ENCODE measurements around the gene ELK3.
A peak's percentile ranks its signal among the peaks of the same experiment; 100 is the strongest.

ELK3 gene

GRCh38 chr12:96218989-96219678 lies 25.0 kb downstream of the ELK3 start:
- Histone ChIP-seq H3K9ac (ENCODE audit: low read length) (no peak overlapping the region), H4K8ac (ENCODE audit: low read depth, low read length) (no peak overlapping the region), H3K4ac (ENCODE audit: low read depth, low read length) (no peak overlapping the region), H3K79me2 (ENCODE audit: control insufficient read depth, insufficient read depth, low read length) (no peaks in the 10 kb centered on the region), H3K56ac (ENCODE audit: low read length) (peak overlapping the region; percentile 17), H4K5ac (ENCODE audit: low read length) (no peak overlapping the region), H2AK5ac (ENCODE audit: low read length) (no peak overlapping the region), H3K79me1 (ENCODE audit: low read length) (peaks cover 8% of the 10 kb centered on the region), H3K18ac (ENCODE audit: low read length) (no peak overlapping the region), H3K4me3 (ENCODE audit: low read length) (no peak overlapping the region), H3K36me3 (ENCODE audit: control insufficient read depth, insufficient read depth, low read length) (no peaks in the 10 kb centered on the region), H2BK5ac (ENCODE audit: low read length) (no peak overlapping the region), H3K27ac (ENCODE audit: low read depth, low read length) (no peak overlapping the region), H2BK120ac (ENCODE audit: low read depth, low read length) (no peak overlapping the region), H3K4me2 (ENCODE audit: low read length) (no peak overlapping the region), H2BK15ac (replicated peaks; ENCODE audit: low read depth) (no peak overlapping the region), H3K27me3 (ENCODE audit: insufficient read depth, low read length, poor library complexity) (no peaks in the 10 kb centered on the region), H3K23ac (ENCODE audit: low read length) (no peak overlapping the region), H3K4me1 (ENCODE audit: control insufficient read depth, low read depth, low read length) (no peaks in the 10 kb centered on the region)
- no peak for DNase-seq
- WGBS (ENCODE audit: extremely low coverage, insufficient coverage, low lambda C conversion rate) = 100% methylated on average over 4 of the region's 11 CpGs

GRCh38 chr12:96219700-96220206 lies 25.6 kb downstream of the ELK3 start:
- Histone ChIP-seq H2BK15ac (replicated peaks; ENCODE audit: low read depth) (no peak overlapping the region), H3K9ac (ENCODE audit: low read length) (no peak overlapping the region), H3K4me3 (ENCODE audit: low read length) (no peak overlapping the region), H3K4me2 (ENCODE audit: low read length) (no peak overlapping the region), H2BK120ac (ENCODE audit: low read depth, low read length) (no peak overlapping the region), H3K56ac (ENCODE audit: low read length) (peak overlapping the region; percentile 17), H3K18ac (ENCODE audit: low read length) (no peak overlapping the region), H2AK5ac (ENCODE audit: low read length) (no peak overlapping the region), H4K8ac (ENCODE audit: low read depth, low read length) (no peak overlapping the region), H4K5ac (ENCODE audit: low read length) (no peak overlapping the region), H3K27ac (ENCODE audit: low read depth, low read length) (no peak overlapping the region), H3K4me1 (ENCODE audit: control insufficient read depth, low read depth, low read length) (no peaks in the 10 kb centered on the region), H3K27me3 (ENCODE audit: insufficient read depth, low read length, poor library complexity) (no peaks in the 10 kb centered on the region), H3K4ac (ENCODE audit: low read depth, low read length) (no peak overlapping the region), H3K36me3 (ENCODE audit: control insufficient read depth, insufficient read depth, low read length) (no peaks in the 10 kb centered on the region), H3K79me2 (ENCODE audit: control insufficient read depth, insufficient read depth, low read length) (no peaks in the 10 kb centered on the region), H2BK5ac (ENCODE audit: low read length) (no peak overlapping the region), H3K79me1 (ENCODE audit: low read length) (peaks cover 8% of the 10 kb centered on the region), H3K23ac (ENCODE audit: low read length) (no peak overlapping the region)
- DNase-seq = peak; percentile 88
- no CpG with 5 or more reads among the region's 15 CpGs for WGBS (ENCODE audit: extremely low coverage, insufficient coverage, low lambda C conversion rate)

GRCh38 chr12:96220902-96221301 lies 26.7 kb downstream of the ELK3 start:
- Histone ChIP-seq H3K18ac (ENCODE audit: low read length) (no peak overlapping the region), H3K4ac (ENCODE audit: low read depth, low read length) (no peak overlapping the region), H3K9ac (ENCODE audit: low read length) (no peak overlapping the region), H2BK120ac (ENCODE audit: low read depth, low read length) (no peak overlapping the region), H2AK5ac (ENCODE audit: low read length) (no peak overlapping the region), H3K4me3 (ENCODE audit: low read length) (no peak overlapping the region), H3K4me2 (ENCODE audit: low read length) (no peak overlapping the region), H3K27ac (ENCODE audit: low read depth, low read length) (no peak overlapping the region), H2BK15ac (replicated peaks; ENCODE audit: low read depth) (no peak overlapping the region), H2BK5ac (ENCODE audit: low read length) (no peak overlapping the region), H4K8ac (ENCODE audit: low read depth, low read length) (no peak overlapping the region), H3K56ac (ENCODE audit: low read length) (no peak overlapping the region), H3K23ac (ENCODE audit: low read length) (no peak overlapping the region), H3K79me2 (ENCODE audit: control insufficient read depth, insufficient read depth, low read length) (no peaks in the 10 kb centered on the region), H3K27me3 (ENCODE audit: insufficient read depth, low read length, poor library complexity) (no peaks in the 10 kb centered on the region), H3K4me1 (ENCODE audit: control insufficient read depth, low read depth, low read length) (no peaks in the 10 kb centered on the region), H3K79me1 (ENCODE audit: low read length) (peaks cover 8% of the 10 kb centered on the region), H4K5ac (ENCODE audit: low read length) (no peak overlapping the region), H3K36me3 (ENCODE audit: control insufficient read depth, insufficient read depth, low read length) (no peaks in the 10 kb centered on the region)
- no CpG with 5 or more reads among the region's 5 CpGs for WGBS (ENCODE audit: extremely low coverage, insufficient coverage, low lambda C conversion rate)
- DNase-seq = no peak

- no peak overlapping the region for H3K56ac ChIP-seq (ENCODE audit: low read length)
- no peak overlapping the region for H2BK120ac ChIP-seq (ENCODE audit: low read depth, low read length)
- no peak overlapping the region for H4K5ac ChIP-seq (ENCODE audit: low read length)
- H3K9ac ChIP-seq (ENCODE audit: low read length) = no peak overlapping the region
- H3K4me3 ChIP-seq (ENCODE audit: low read length) = no peak overlapping the region
- no CpG with 5 or more reads among the region's 6 CpGs for WGBS (ENCODE audit: extremely low coverage, insufficient coverage, low lambda C conversion rate)
- no peak overlapping the region for H3K23ac ChIP-seq (ENCODE audit: low read length)
- peaks cover 4% of the 10 kb centered on the region for H3K79me1 ChIP-seq (ENCODE audit: low read length)
- no peak overlapping the region for H2AK5ac ChIP-seq (ENCODE audit: low read length)
- H3K36me3 ChIP-seq (ENCODE audit: control insufficient read depth, insufficient read depth, low read length) = no peaks in the 10 kb centered on the region
- H3K27me3 ChIP-seq (ENCODE audit: insufficient read depth, low read length, poor library complexity) = no peaks in the 10 kb centered on the region
- H3K79me2 ChIP-seq (ENCODE audit: control insufficient read depth, insufficient read depth, low read length) = no peaks in the 10 kb centered on the region
- no peak for DNase-seq
- no peak overlapping the region for H4K8ac ChIP-seq (ENCODE audit: low read depth, low read length)
- H3K27ac ChIP-seq (ENCODE audit: low read depth, low read length) = no peak overlapping the region
- H3K4ac ChIP-seq (ENCODE audit: low read depth, low read length) = no peak overlapping the region
- H2BK15ac ChIP-seq (replicated peaks; ENCODE audit: low read depth) = no peak overlapping the region
- no peak overlapping the region for H2BK5ac ChIP-seq (ENCODE audit: low read length)
- no peak overlapping the region for H3K18ac ChIP-seq (ENCODE audit: low read length)
- H3K4me1 ChIP-seq (ENCODE audit: control insufficient read depth, low read depth, low read length) = no peaks in the 10 kb centered on the region
- no peak overlapping the region for H3K4me2 ChIP-seq (ENCODE audit: low read length)
Observed at GRCh38 chr12:96221391-96221790, 27.2 kb downstream of the ELK3 start.

GRCh38 chr12:96223411-96224218 lies 29.4 kb downstream of the ELK3 start:
- Histone ChIP-seq H2BK120ac (ENCODE audit: low read depth, low read length) (no peak overlapping the region), H3K23ac (ENCODE audit: low read length) (no peak overlapping the region), H3K79me1 (ENCODE audit: low read length) (peaks cover 4% of the 10 kb centered on the region), H4K8ac (ENCODE audit: low read depth, low read length) (no peak overlapping the region), H3K9ac (ENCODE audit: low read length) (no peak overlapping the region), H2BK15ac (replicated peaks; ENCODE audit: low read depth) (no peak overlapping the region), H3K4ac (ENCODE audit: low read depth, low read length) (no peak overlapping the region), H3K79me2 (ENCODE audit: control insufficient read depth, insufficient read depth, low read length) (no peaks in the 10 kb centered on the region), H3K56ac (ENCODE audit: low read length) (no peak overlapping the region), H2AK5ac (ENCODE audit: low read length) (no peak overlapping the region), H3K27ac (ENCODE audit: low read depth, low read length) (no peak overlapping the region), H3K27me3 (ENCODE audit: insufficient read depth, low read length, poor library complexity) (no peaks in the 10 kb centered on the region), H3K18ac (ENCODE audit: low read length) (no peak overlapping the region), H3K36me3 (ENCODE audit: control insufficient read depth, insufficient read depth, low read length) (no peaks in the 10 kb centered on the region), H2BK5ac (ENCODE audit: low read length) (no peak overlapping the region), H4K5ac (ENCODE audit: low read length) (no peak overlapping the region), H3K4me1 (ENCODE audit: control insufficient read depth, low read depth, low read length) (no peaks in the 10 kb centered on the region), H3K4me2 (ENCODE audit: low read length) (no peak overlapping the region), H3K4me3 (ENCODE audit: low read length) (no peak overlapping the region)
- DNase-seq = no peak
- no CpG with 5 or more reads among the region's 16 CpGs for WGBS (ENCODE audit: extremely low coverage, insufficient coverage, low lambda C conversion rate)
